HEK293 (cell line): Measurements from ENCODE around the gene SFRP5.
A peak's percentile ranks its signal among the peaks of the same experiment; 100 is the strongest.

ENCODE experiments used
- CTCF ChIA-PET: fragments of 350-600 bp; formaldehyde crosslinking; extraction: SDS; loops from one replicate; lab custom pipeline; 2021; ENCODE audit warnings: antibody characterized with exemption; lab: Yijun Ruan, JAX
- POLR2A ChIA-PET: fragments of 300-600 bp; formaldehyde crosslinking; extraction: SDS; loops from one replicate; lab custom pipeline; 2020; ENCODE audit warnings: antibody characterized with exemption, inconsistent platforms; lab: Yijun Ruan, JAX
- H3K27ac ChIP-seq: fragments of 200-500 bp; sonication (Bioruptor generic); 2 replicates; pipeline ENCODE4 v1.5.1; 2014; ENCODE audit warnings: low read depth, low read length, control low read depth, inconsistent platforms; ENCODE audit errors: extremely low read depth
- H3K36me3 ChIP-seq, 2 experiments: fragments of 200-500 bp in 1 of 2; sonication (Bioruptor generic) in 1 of 2; 1 replicate in 1 of 2; 2 replicates in 1 of 2; pipeline ENCODE4 v1.5.1; 2014 to 2017; ENCODE audit warnings: inconsistent platforms in 2 of 2, low read length in 2 of 2; ENCODE audit not compliant: control insufficient read depth in 2 of 2, insufficient read depth in 1 of 2
- H3K4me1 ChIP-seq: fragments of 200-500 bp; sonication (Bioruptor generic); 2 replicates; pipeline ENCODE4 v1.5.1; 2014; ENCODE audit warnings: mild to moderate bottlenecking, low read length, inconsistent platforms; ENCODE audit not compliant: control insufficient read depth, insufficient read depth
- H3K4me3 ChIP-seq: 2 replicates; pipeline ENCODE4 v1.5.1; 2011; ENCODE audit warnings: low read depth, mild to moderate bottlenecking, control low read depth, low read length, moderate library complexity
- H3K9me3 ChIP-seq: fragments of 200-500 bp; sonication (Bioruptor generic); 2 replicates; pipeline ENCODE4 v1.5.1; 2014; ENCODE audit warnings: low read depth, low read length, inconsistent platforms; ENCODE audit not compliant: control insufficient read depth, insufficient read depth
- GLIS2 ChIP-seq: fragments of 450-650 bp; formaldehyde crosslinking; IDR thresholded peaks from 2 replicates; pipeline ENCODE4 v1.5.1; 2016; ENCODE audit warnings: missing biosample characterization, missing genetic modification characterization
- SALL2 ChIP-seq: fragments of 450-650 bp; formaldehyde crosslinking; IDR thresholded peaks from 2 replicates; pipeline ENCODE4 v1.5.0; 2017; ENCODE audit warnings: missing biosample characterization, mild to moderate bottlenecking, missing genetic modification characterization, borderline replicate concordance
- SCRT2 ChIP-seq: fragments of 450-650 bp; formaldehyde crosslinking; IDR thresholded peaks from 2 replicates; pipeline ENCODE4 v1.5.1; 2016; ENCODE audit warnings: missing biosample characterization, missing genetic modification characterization
- SP2 ChIP-seq: fragments of 450-650 bp; formaldehyde crosslinking; IDR thresholded peaks from 2 replicates; pipeline ENCODE4 v1.5.1; 2016; ENCODE audit warnings: missing biosample characterization, missing genetic modification characterization
- WT1 ChIP-seq: fragments of 450-650 bp; formaldehyde crosslinking; IDR thresholded peaks from 2 replicates; pipeline ENCODE4 v1.5.1; 2016; ENCODE audit warnings: missing biosample characterization, missing genetic modification characterization
- ZBTB17 ChIP-seq: fragments of 450-650 bp; formaldehyde crosslinking; IDR thresholded peaks from 2 replicates; pipeline ENCODE4 v1.5.1; 2016; ENCODE audit warnings: missing biosample characterization, missing genetic modification characterization
- ZBTB21 ChIP-seq: fragments of 450-650 bp; formaldehyde crosslinking; IDR thresholded peaks from 2 replicates; pipeline ENCODE4 v1.5.1; 2017; ENCODE audit warnings: missing biosample characterization, missing genetic modification characterization
- ZBTB8A ChIP-seq: fragments of 450-650 bp; formaldehyde crosslinking; IDR thresholded peaks from 2 replicates; pipeline ENCODE4 v1.5.1; 2016; ENCODE audit warnings: missing biosample characterization, missing genetic modification characterization
- ZFP69B ChIP-seq: fragments of 450-650 bp; formaldehyde crosslinking; IDR thresholded peaks from 2 replicates; pipeline ENCODE4 v1.5.1; 2016; ENCODE audit warnings: missing biosample characterization, missing genetic modification characterization
- ZNF10 ChIP-seq: fragments of 450-650 bp; formaldehyde crosslinking; IDR thresholded peaks from 2 replicates; pipeline ENCODE4 v1.5.1; 2017; ENCODE audit warnings: missing biosample characterization, missing genetic modification characterization
- ZNF112 ChIP-seq: fragments of 450-650 bp; formaldehyde crosslinking; IDR thresholded peaks from 2 replicates; pipeline ENCODE4 v1.5.0; 2017; ENCODE audit warnings: missing biosample characterization, missing genetic modification characterization
- ZNF155 ChIP-seq: fragments of 450-650 bp; formaldehyde crosslinking; IDR thresholded peaks from 2 replicates; pipeline ENCODE4 v1.5.1; 2016; ENCODE audit warnings: missing biosample characterization, missing genetic modification characterization
- ZNF335 ChIP-seq: fragments of 450-650 bp; formaldehyde crosslinking; conservative IDR thresholded peaks from 2 replicates; pipeline ENCODE4 v1.5.1; 2016; ENCODE audit warnings: missing biosample characterization, missing genetic modification characterization
- ZNF391 ChIP-seq: fragments of 450-650 bp; formaldehyde crosslinking; IDR thresholded peaks from 2 replicates; pipeline ENCODE4 v1.5.1; 2016; ENCODE audit warnings: low read depth, missing biosample characterization, missing genetic modification characterization, borderline replicate concordance
- ZNF426 ChIP-seq: fragments of 450-650 bp; formaldehyde crosslinking; IDR thresholded peaks from 2 replicates; pipeline ENCODE4 v1.5.1; 2017; ENCODE audit warnings: missing biosample characterization, missing genetic modification characterization, mild to moderate bottlenecking, inconsistent platforms, moderate library complexity
- ZNF488 ChIP-seq: fragments of 450-650 bp; formaldehyde crosslinking; IDR thresholded peaks from 2 replicates; pipeline ENCODE4 v1.5.1; 2016; ENCODE audit warnings: missing biosample characterization, missing genetic modification characterization
- ZNF513 ChIP-seq: fragments of 450-650 bp; IDR thresholded peaks from 2 replicates; pipeline ENCODE4 v1.5.1; 2018; ENCODE audit warnings: missing biosample characterization, missing genetic modification characterization
- ZNF521 ChIP-seq: fragments of 450-650 bp; formaldehyde crosslinking; IDR thresholded peaks from 2 replicates; pipeline ENCODE4 v1.5.1; 2017; ENCODE audit warnings: missing biosample characterization, mild to moderate bottlenecking, missing genetic modification characterization
- ZNF600 ChIP-seq: fragments of 450-650 bp; formaldehyde crosslinking; IDR thresholded peaks from 2 replicates; pipeline ENCODE4 v1.5.1; 2016; ENCODE audit warnings: missing biosample characterization, missing genetic modification characterization
- ZNF629 ChIP-seq: fragments of 450-650 bp; formaldehyde crosslinking; IDR thresholded peaks from 2 replicates; pipeline ENCODE4 v1.5.1; 2017; ENCODE audit warnings: missing biosample characterization, missing genetic modification characterization
- ZNF639 ChIP-seq: fragments of 450-650 bp; formaldehyde crosslinking; IDR thresholded peaks from 2 replicates; pipeline ENCODE4 v1.5.1; 2016; ENCODE audit warnings: missing biosample characterization, missing genetic modification characterization
- ZNF654 ChIP-seq: fragments of 450-650 bp; formaldehyde crosslinking; IDR thresholded peaks from 2 replicates; pipeline ENCODE4 v1.5.1; 2016; ENCODE audit warnings: low read depth, missing biosample characterization, missing genetic modification characterization
- ZNF660 ChIP-seq: fragments of 450-650 bp; IDR thresholded peaks from 2 replicates; pipeline ENCODE4 v1.5.1; 2018; ENCODE audit warnings: missing biosample characterization, mild to moderate bottlenecking, missing genetic modification characterization
- ZNF701 ChIP-seq: fragments of 450-650 bp; formaldehyde crosslinking; IDR thresholded peaks from 2 replicates; pipeline ENCODE4 v1.5.1; 2016; ENCODE audit warnings: missing biosample characterization, missing genetic modification characterization
- ZNF76 ChIP-seq: fragments of 450-650 bp; formaldehyde crosslinking; IDR thresholded peaks from 2 replicates; pipeline ENCODE4; 2016; ENCODE audit warnings: low read depth, missing biosample characterization, missing genetic modification characterization, borderline replicate concordance
- TF ChIP-seq, protein P1 (sequence below): fragments of 450-650 bp; formaldehyde crosslinking; IDR thresholded peaks from 2 replicates; pipeline ENCODE4 v1.5.1; 2016; ENCODE audit warnings: missing biosample characterization, missing genetic modification characterization
- TF ChIP-seq, protein P2 (sequence below): fragments of 450-650 bp; formaldehyde crosslinking; IDR thresholded peaks from 2 replicates; pipeline ENCODE4 v1.5.1; 2016; ENCODE audit warnings: missing biosample characterization, missing genetic modification characterization

SFRP5 gene

DNA sequence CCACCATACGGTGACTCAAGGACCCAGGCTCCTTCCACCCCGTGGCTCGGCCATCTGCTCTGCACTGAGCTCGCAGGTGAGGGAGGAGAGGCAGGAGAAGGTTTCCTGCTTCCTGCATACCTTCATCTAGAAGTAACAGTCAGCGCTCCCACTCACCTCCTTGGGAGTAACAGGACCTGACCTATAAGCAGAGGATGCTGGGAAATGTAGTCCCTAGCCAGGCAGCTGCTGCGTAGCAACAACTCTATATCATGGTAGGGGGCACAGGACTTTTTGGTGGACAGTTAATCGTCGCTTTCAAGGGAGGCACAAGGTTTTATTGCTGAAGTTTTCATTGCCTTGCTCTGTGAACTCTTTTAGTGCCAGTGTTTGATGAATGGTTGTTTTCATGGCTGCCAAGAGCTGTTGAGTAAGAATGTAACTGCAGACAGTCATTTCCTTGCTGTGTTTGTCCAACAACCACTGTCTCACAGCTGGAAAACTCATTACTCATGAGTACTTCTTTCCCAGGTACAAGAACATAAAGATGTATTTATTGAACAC, 45.1 kb downstream of the SFRP5 start (continued):
- TF ChIP-seq SCRT2 (peak; percentile 59; the same call in 1 of the 2 replicates), ZNF629 (tag by site-specific recombination) (0 out of 2 replicates have a peak, but pooled peaks have one; percentile 23), ZNF76 (tag by site-specific recombination) (peak; percentile 86), ZBTB17 (peak; percentile 93), ZNF521 (tag by site-specific recombination) (no peak), ZNF112 (tag by site-specific recombination) (no peak), SALL2 (tag by site-specific recombination) (no peak), ZNF600 (tag by site-specific recombination) (0 out of 2 replicates have a peak, but pooled peaks have one; percentile 31), ZBTB8A (tag by site-specific recombination) (peak; percentile 19; the same call in 1 of the 2 replicates), GLIS2 (peak; percentile 46; the same call in 1 of the 2 replicates), ZNF155 (no peak), WT1 (tag by site-specific recombination) (no peak), ZNF654 (tag by site-specific recombination) (no peak), ZNF335 (tag by site-specific recombination) (peak; percentile 94), SP2 (tag by site-specific recombination) (no peak), ZNF488 (no peak)
- TF ChIP-seq, protein P1, sequence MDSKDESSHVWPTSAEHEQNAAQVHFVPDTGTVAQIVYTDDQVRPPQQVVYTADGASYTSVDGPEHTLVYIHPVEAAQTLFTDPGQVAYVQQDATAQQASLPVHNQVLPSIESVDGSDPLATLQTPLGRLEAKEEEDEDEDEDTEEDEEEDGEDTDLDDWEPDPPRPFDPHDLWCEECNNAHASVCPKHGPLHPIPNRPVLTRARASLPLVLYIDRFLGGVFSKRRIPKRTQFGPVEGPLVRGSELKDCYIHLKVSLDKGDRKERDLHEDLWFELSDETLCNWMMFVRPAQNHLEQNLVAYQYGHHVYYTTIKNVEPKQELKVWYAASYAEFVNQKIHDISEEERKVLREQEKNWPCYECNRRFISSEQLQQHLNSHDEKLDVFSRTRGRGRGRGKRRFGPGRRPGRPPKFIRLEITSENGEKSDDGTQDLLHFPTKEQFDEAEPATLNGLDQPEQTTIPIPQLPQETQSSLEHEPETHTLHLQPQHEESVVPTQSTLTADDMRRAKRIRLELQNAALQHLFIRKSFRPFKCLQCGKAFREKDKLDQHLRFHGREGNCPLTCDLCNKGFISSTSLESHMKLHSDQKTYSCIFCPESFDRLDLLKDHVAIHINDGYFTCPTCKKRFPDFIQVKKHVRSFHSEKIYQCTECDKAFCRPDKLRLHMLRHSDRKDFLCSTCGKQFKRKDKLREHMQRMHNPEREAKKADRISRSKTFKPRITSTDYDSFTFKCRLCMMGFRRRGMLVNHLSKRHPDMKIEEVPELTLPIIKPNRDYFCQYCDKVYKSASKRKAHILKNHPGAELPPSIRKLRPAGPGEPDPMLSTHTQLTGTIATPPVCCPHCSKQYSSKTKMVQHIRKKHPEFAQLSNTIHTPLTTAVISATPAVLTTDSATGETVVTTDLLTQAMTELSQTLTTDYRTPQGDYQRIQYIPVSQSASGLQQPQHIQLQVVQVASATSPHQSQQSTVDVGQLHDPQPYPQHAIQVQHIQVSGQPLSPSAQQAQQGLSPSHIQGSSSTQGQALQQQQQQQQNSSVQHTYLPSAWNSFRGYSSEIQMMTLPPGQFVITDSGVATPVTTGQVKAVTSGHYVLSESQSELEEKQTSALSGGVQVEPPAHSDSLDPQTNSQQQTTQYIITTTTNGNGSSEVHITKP (tag by site-specific recombination) = peak; percentile 63

- Histone ChIP-seq H3K9me3 (no peaks in the 10 kb centered on the region), H3K4me3 (no peak overlapping the region), H3K4me1 (peaks cover 2% of the 10 kb centered on the region; the same call in 1 of the 2 replicates), H3K27ac (no peak overlapping the region), H3K36me3 (no peaks in the 10 kb centered on the region; a peak in 1 of 3 replicates)
- ChIA-PET CTCF (interaction anchor here (0.6 to 15.2 kb wide), 4 partner anchors 12 to 47 kb away, joined by 3 to 487 read pairs (median 11); partner anchors contain the start of genes MARVELD1 and ZFYVE27), POLR2A (interaction anchor here (2.2 to 2.3 kb wide), 2 partner anchors 10 to 12 kb away, joined by 6 to 16 read pairs; partner anchors contain the start of genes MARVELD1 and ZFYVE27)
- TF ChIP-seq, protein P2, sequence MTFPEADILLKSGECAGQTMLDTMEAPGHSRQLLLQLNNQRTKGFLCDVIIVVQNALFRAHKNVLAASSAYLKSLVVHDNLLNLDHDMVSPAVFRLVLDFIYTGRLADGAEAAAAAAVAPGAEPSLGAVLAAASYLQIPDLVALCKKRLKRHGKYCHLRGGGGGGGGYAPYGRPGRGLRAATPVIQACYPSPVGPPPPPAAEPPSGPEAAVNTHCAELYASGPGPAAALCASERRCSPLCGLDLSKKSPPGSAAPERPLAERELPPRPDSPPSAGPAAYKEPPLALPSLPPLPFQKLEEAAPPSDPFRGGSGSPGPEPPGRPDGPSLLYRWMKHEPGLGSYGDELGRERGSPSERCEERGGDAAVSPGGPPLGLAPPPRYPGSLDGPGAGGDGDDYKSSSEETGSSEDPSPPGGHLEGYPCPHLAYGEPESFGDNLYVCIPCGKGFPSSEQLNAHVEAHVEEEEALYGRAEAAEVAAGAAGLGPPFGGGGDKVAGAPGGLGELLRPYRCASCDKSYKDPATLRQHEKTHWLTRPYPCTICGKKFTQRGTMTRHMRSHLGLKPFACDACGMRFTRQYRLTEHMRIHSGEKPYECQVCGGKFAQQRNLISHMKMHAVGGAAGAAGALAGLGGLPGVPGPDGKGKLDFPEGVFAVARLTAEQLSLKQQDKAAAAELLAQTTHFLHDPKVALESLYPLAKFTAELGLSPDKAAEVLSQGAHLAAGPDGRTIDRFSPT (tag by site-specific recombination) = no peak
- TF ChIP-seq ZNF639 (no peak), ZNF701 (tag by site-specific recombination) (no peak), ZBTB21 (peak; percentile 77), ZNF513 (tag by site-specific recombination) (no peak), ZNF335 (tag by site-specific recombination) (peak; percentile 44), ZNF10 (tag by site-specific recombination) (no peak), ZNF426 (tag by site-specific recombination) (no peak), ZBTB17 (0 out of 2 replicates have a peak, but pooled peaks have one; percentile 10), ZNF660 (tag by site-specific recombination) (no peak), ZFP69B (tag by site-specific recombination) (no peak), ZNF391 (no peak)
These were observed 47.4 kb downstream of the SFRP5 start for GRCh38 chr10:97724341-97724941.
